ENCODE results near the gene CAMSAP2. TPM values are rescaled to one million over a fixed set of nuclear protein-coding genes. Genes with fewer than 3 reads are reported as not detected.
A peak's percentile ranks its signal among the peaks of the same experiment; 100 is the strongest.
"Not testable (repeated sequence)": the region's sequence is repeated elsewhere in the genome, so short reads cannot be mapped to it uniquely, and the experiment has no call there.

CAMSAP2 gene
- total RNA-seq, 1 experiment from 2014 or later, result 14.2 TPM

GRCh38 chr1:200733907-200734306 is 4.8 kb upstream of the CAMSAP2 start:
- in situ Hi-C loops (cut with HindIII; ENCODE audit: low sequenced_read_pairs), result no loop called here
- no peak for DNase-seq (ENCODE audit: low spot score)

DNA sequence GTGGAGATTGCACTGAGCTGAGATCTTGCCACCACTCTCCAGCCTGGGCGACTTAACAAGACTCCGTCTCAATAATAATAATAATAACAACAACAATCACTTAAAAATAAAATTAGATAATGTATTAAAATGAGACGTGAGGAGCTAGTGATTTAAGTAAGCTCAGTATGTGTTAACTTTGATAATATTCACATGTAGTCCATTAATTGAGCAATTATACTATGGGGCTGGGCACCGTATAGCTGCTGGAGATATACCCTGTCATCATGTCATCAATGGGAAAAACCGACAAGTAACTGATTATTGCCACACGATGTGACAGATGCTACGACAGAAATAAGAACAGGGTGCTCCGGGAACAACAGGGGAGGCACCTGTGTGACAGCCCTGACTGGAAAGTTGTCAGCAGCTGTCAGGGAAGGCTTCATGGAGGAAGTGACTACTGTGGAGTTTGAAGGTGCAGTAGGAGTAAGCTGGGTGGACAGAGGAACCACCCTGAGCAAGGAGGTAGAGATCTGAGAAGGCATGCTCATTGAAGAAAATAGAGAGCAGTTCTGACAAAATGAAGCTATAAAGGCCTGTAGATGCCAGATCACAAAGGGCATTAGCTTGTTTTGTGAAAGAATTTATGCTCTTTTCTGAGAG is 924 bp upstream of the CAMSAP2 start:
- in situ Hi-C loops (cut with HindIII; ENCODE audit: low sequenced_read_pairs), result no loop called here
- peak; percentile 31 for DNase-seq (ENCODE audit: low spot score)

GRCh38 chr1:200738949-200739651 is 407 bp downstream of the CAMSAP2 start:
- in situ Hi-C loops (cut with HindIII; ENCODE audit: low sequenced_read_pairs), result no loop called here
- DNase-seq (ENCODE audit: low spot score), result peak; percentile 70

DNA sequence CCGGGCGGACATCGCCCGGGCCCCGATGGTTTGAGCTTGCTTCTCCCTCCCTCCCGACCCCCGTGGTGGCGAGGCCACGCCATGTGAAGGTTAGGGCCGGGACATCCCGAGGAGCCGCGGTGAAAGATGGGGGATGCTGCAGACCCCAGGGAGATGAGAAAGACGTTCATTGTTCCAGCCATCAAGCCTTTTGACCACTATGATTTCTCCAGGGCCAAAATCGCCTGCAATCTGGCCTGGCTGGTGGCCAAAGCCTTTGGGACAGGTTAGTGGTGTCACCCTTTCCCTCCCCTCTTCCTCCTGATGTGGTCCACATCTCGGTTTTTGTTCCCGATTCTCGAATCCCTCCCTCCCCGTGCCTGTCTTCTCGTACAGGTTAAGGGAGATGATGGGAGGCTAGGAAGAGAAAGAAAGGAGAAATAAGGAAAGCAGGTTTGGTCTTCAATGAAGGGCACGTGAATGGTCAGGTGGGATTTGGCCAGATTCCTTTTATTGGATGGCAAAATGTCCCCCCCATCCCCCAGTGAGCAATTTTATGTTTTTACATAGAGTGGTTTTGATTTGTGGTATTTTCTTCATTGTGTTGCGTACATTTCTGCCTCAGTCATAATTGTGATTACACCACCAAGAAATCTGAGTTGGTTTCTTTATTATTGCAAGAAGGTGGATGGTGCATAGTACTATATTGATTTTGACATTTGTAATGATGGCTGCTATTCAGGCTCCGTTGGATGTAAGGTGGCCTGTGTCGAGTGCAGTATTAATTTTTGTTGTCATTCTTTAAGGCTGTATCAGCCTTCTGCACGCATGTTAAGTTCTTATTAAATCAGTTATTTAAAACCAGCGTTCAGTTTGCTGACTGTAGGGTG is 1.2 kb downstream of the CAMSAP2 start:
- peak; percentile 50 for DNase-seq (ENCODE audit: low spot score)
- in situ Hi-C loops (cut with HindIII; ENCODE audit: low sequenced_read_pairs), result no loop called here

- DNase-seq (ENCODE audit: low spot score), result no peak
- in situ Hi-C loops (cut with HindIII; ENCODE audit: low sequenced_read_pairs), result no loop called here
Measured at GRCh38 chr1:200740571-200741208, 2.0 kb downstream of the CAMSAP2 start.

- DNase-seq (ENCODE audit: low spot score), result peak; percentile 41
- in situ Hi-C loops (cut with HindIII; ENCODE audit: low sequenced_read_pairs), result no loop called here
Measured at GRCh38 chr1:200741551-200742207, 3.0 kb downstream of the CAMSAP2 start.

GRCh38 chr1:200744143-200744542 is 5.5 kb downstream of the CAMSAP2 start:
- in situ Hi-C loops (cut with HindIII; ENCODE audit: low sequenced_read_pairs), result no loop called here

DNA sequence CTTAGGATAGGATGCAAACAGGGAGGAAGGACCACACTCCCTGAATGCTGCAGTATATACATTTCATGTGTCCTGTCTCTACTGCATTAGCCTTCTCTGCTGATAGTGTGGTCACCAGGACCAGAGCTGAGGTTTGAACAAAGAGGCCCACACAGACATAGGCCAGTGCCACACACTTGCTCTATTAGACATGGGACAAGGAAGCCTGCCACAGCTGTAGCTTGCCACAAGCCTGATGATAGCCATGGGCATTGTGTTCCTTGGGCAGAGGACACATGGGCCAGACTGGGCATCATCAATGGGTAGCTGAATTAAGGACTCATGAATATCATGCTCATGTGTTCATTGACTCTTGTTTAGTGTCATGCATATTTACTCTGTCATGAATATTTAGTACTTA is 10.4 kb downstream of the CAMSAP2 start:
- DNase-seq (ENCODE audit: low spot score), result no peak
- in situ Hi-C loops (cut with HindIII; ENCODE audit: low sequenced_read_pairs), result no loop called here

More at GRCh38 chr1:200744143-200744542, 5.5 kb downstream of the CAMSAP2 start:
- DNase-seq (ENCODE audit: low spot score), result no peak

- DNase-seq (ENCODE audit: low spot score); in situ Hi-C loops (cut with HindIII; ENCODE audit: low sequenced_read_pairs): not testable (repeated sequence)
Measured at GRCh38 chr1:200750749-200751148, 12.1 kb downstream of the CAMSAP2 start.

GRCh38 chr1:200751717-200752116 is 13.0 kb downstream of the CAMSAP2 start:
- no peak for DNase-seq (ENCODE audit: low spot score)
- in situ Hi-C loops (cut with HindIII; ENCODE audit: low sequenced_read_pairs), result no loop called here

- in situ Hi-C loops (cut with HindIII; ENCODE audit: low sequenced_read_pairs), result no loop called here
- no peak for DNase-seq (ENCODE audit: low spot score)
Measured at GRCh38 chr1:200753650-200754198, 15.0 kb downstream of the CAMSAP2 start.

DNA sequence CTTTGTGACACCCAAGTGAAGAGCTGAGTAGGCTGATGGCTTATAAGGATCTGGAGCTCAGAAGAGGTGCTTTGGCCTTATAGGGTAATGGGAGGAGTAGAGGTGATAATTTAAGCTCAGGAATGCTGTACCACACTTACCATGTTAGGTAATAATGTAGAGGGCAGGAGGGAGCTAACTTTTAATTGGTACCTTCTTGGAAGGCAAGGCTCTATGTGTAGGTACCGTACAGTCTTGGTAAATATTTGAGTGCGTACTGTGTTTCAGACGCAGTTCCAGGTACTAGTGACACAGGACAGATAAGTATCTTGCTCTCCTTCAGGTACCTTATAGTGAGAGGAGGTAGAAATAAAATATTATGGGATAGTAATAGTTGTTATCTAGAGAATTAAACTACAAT is 16.8 kb downstream of the CAMSAP2 start:
- no peak for DNase-seq (ENCODE audit: low spot score)
- in situ Hi-C loops (cut with HindIII; ENCODE audit: low sequenced_read_pairs), result no loop called here

DNA sequence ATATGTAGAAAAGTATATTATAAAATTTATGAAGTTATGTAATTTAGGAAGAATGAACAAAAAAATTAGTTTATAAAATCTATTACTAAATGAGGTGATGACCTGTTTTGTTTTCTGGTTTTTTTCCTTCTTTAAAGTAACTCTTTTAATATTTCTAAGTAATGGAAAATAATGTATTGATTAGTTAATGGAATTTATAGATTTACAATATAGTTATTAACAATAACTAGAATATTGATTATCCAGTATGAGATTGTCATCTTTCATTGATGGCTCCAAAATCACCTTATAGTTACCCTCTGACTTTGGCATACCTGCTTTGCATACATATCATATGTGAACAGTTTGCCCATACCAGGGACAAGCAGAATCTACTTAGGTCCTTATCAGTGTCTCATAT is 23.4 kb downstream of the CAMSAP2 start:
- no peak for DNase-seq (ENCODE audit: low spot score)
- in situ Hi-C loops (cut with HindIII; ENCODE audit: low sequenced_read_pairs), result no loop called here

DNA sequence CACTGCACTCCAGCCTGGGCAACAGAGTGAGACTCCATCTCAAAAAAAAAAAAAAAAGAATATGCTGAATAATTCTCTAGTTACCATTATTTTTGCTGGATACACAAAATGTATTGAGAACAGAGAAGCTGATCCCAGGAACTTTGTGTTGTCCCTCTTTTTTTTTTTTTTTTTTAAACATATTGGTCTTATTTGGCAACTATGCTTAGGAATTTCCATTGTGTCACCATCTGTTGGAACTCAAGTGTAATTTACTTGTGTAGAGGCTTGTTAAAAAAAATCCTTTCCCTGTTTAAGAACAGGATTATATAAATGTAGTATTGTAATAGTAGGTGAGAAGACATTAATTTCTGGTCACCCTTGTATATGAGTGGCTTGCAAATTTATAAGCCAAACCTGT is 28.6 kb downstream of the CAMSAP2 start:
- no peak for DNase-seq (ENCODE audit: low spot score)
- in situ Hi-C loops (cut with HindIII; ENCODE audit: low sequenced_read_pairs), result no loop called here

- in situ Hi-C loops (cut with HindIII; ENCODE audit: low sequenced_read_pairs), result no loop called here
- no peak for DNase-seq (ENCODE audit: low spot score)
Measured at GRCh38 chr1:200771625-200772555, 33.2 kb downstream of the CAMSAP2 start.

DNA sequence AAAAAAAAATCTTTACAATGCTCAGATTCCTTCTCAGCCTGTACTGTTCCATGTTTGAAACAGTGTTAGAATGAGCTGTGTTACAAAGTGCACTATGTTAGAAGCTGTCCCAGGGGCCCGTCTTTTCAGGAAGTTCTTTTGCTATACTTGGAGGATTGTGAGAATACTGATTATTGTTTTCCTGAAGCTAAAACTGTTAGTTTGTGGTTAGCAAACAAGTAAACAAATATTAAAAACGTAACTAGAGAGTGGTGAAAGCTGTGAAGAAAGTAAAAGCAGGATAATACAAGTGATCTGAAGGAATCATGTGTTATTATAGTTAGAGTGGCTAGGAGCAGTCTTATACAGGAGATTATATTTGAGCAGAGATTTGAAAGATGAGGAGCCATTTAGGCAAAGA is 35.6 kb downstream of the CAMSAP2 start:
- in situ Hi-C loops (cut with HindIII; ENCODE audit: low sequenced_read_pairs), result no loop called here
- DNase-seq (ENCODE audit: low spot score), result no peak

- DNase-seq (ENCODE audit: low spot score), result no peak
- in situ Hi-C loops (cut with HindIII; ENCODE audit: low sequenced_read_pairs), result no loop called here
Measured at GRCh38 chr1:200774735-200775444, 36.2 kb downstream of the CAMSAP2 start.
